T47D (cell line): Measurements from ENCODE around the gene CNPY2.
"Not testable (repeated sequence)": the region's sequence is repeated elsewhere in the genome, so short reads cannot be mapped to it uniquely, and the experiment has no call there.

Experiments used
- DNase-seq, 2 experiments: peaks; one replicate each; pipeline versions ENCODE4 v3.0.0 to v3.0.0-alpha.2; 2011 to 2012; ENCODE audit warnings: low read depth in 1 of 2, low spot score in 1 of 2
- JUND ChIP-seq: IDR thresholded peaks from 2 replicates; pipeline ENCODE4 v1.6.1; 2012; ENCODE audit warnings: low read depth
- in situ Hi-C: cut with HindIII; loops from 2 replicates; pipeline ENCODE4 v1.10.0; 2016; ENCODE audit warnings: low sequenced_read_pairs, low pct_unique_long_range_greater_than_20kb

CNPY2 gene

GRCh38 chr12:56299853-56300643, 15.7 kb downstream of the CNPY2 start, which contains the start of gene CS:
CS (minus strand) TSS chr12:56300330; CDS start chr12:56300201, 129 bp downstream.
- in situ Hi-C loops: no loop called here

GRCh38 chr12:56299308-56299852, 16.4 kb downstream of the CNPY2 start:
- in situ Hi-C loops: no loop called here
- TF ChIP-seq JUND: no peak
- DNase-seq: no peak

More at GRCh38 chr12:56299853-56300643, 15.7 kb downstream of the CNPY2 start, which contains the start of gene CS:
- peak; percentile 85 to 100 for DNase-seq
- TF ChIP-seq JUND: 0 out of 2 replicates have a peak, but pooled peaks have one; percentile 13

- DNase-seq: no peak
- in situ Hi-C loops: no loop called here
- TF ChIP-seq JUND: no peak
These were observed 17.0 kb downstream of the CNPY2 start for GRCh38 chr12:56298828-56299227.

- DNase-seq: no peak
- TF ChIP-seq JUND: no peak
- in situ Hi-C loops: no loop called here
These were observed 18.4 kb downstream of the CNPY2 start for GRCh38 chr12:56297400-56297799.

- in situ Hi-C loops: no loop called here
- DNase-seq: no peak
- TF ChIP-seq JUND: no peak
These were observed 19.5 kb downstream of the CNPY2 start for GRCh38 chr12:56296295-56296694.

- TF ChIP-seq JUND: no peak
- in situ Hi-C loops: no loop called here
These were observed 22.0 kb downstream of the CNPY2 start for GRCh38 chr12:56293795-56294194.

GRCh38 chr12:56288705-56289387, 26.9 kb downstream of the CNPY2 start:
- DNase-seq: peak in 1 of 2 experiments; percentile 30
- TF ChIP-seq JUND: no peak
- in situ Hi-C loops: no loop called here

More at GRCh38 chr12:56293795-56294194, 22.0 kb downstream of the CNPY2 start:
- DNase-seq: peak in 1 of 2 experiments; percentile 25

- in situ Hi-C loops: no loop called here
- no peak for DNase-seq
- TF ChIP-seq JUND: no peak
These were observed 29.6 kb downstream of the CNPY2 start for GRCh38 chr12:56286044-56286830.

GRCh38 chr12:56284263-56284662, 31.5 kb downstream of the CNPY2 start:
- DNase-seq, in situ Hi-C loops: not testable (repeated sequence)

GRCh38 chr12:56282579-56282978, 33.2 kb downstream of the CNPY2 start:
- TF ChIP-seq JUND: no peak
- DNase-seq: no peak
- in situ Hi-C loops: no loop called here

GRCh38 chr12:56282030-56282429, 33.8 kb downstream of the CNPY2 start:
- TF ChIP-seq JUND: no peak
- DNase-seq: no peak
- in situ Hi-C loops: no loop called here

- in situ Hi-C loops: no loop called here
- no peak for TF ChIP-seq JUND
- DNase-seq: no peak
These were observed 34.9 kb downstream of the CNPY2 start for GRCh38 chr12:56280849-56281248.
